WTC11 (cell line): ENCODE measurements around the gene TMEM200A. TPM values are rescaled to one million over a fixed set of nuclear protein-coding genes. Genes with fewer than 3 reads are reported as not detected.

Source experiments
- ATF1 ChIP-seq: sonication (generic); formaldehyde crosslinking; IDR thresholded peaks from 2 replicates; pipeline ENCODE4 v1.8.1; 2023; ENCODE audit warnings: mild to moderate bottlenecking, moderate library complexity, missing genetic modification reagents
- EMX1 ChIP-seq: fragments of 250-450 bp; sonication (Bioruptor Pico); IDR thresholded peaks from 2 replicates; pipeline ENCODE4 v1.8.0; 2021; ENCODE audit warnings: mild to moderate bottlenecking
- ETV6 ChIP-seq: sonication (generic); formaldehyde crosslinking; IDR thresholded peaks from 2 replicates; pipeline ENCODE4 v1.8.1; 2022; ENCODE audit warnings: mild to moderate bottlenecking, missing genetic modification reagents
- FOXP1 ChIP-seq: sonication (generic); formaldehyde crosslinking; IDR thresholded peaks from 2 replicates; pipeline ENCODE4 v1.8.0; 2022; ENCODE audit warnings: missing genetic modification reagents, mild to moderate bottlenecking, moderate library complexity, borderline replicate concordance
- GRHL2 ChIP-seq: fragments of 250-450 bp; sonication (Bioruptor Pico); IDR thresholded peaks from 2 replicates; pipeline ENCODE4 v1.8.0; 2022; ENCODE audit warnings: mild to moderate bottlenecking, moderate library complexity; ENCODE audit not compliant: insufficient replicate concordance, severe bottlenecking
- GTF2I ChIP-seq: fragments of 250-450 bp; sonication (Bioruptor Pico); conservative IDR thresholded peaks from 2 replicates; pipeline ENCODE4 v1.4.0; 2021; ENCODE audit warnings: mild to moderate bottlenecking
- HMGA2 ChIP-seq: fragments of 250-450 bp; sonication (Bioruptor Pico); IDR thresholded peaks from 2 replicates; pipeline ENCODE4 v1.4.0; 2021; ENCODE audit warnings: mild to moderate bottlenecking, moderate library complexity
- NR1H2 ChIP-seq: sonication (generic); formaldehyde crosslinking; IDR thresholded peaks from 2 replicates; pipeline ENCODE4 v1.9.0; 2021; ENCODE audit warnings: mild to moderate bottlenecking, moderate library complexity, missing genetic modification reagents
- NR2C2 ChIP-seq: sonication (generic); formaldehyde crosslinking; IDR thresholded peaks from 2 replicates; pipeline ENCODE4 v1.8.0; 2022; ENCODE audit warnings: mild to moderate bottlenecking, missing genetic modification reagents
- OVOL2 ChIP-seq: fragments of 250-450 bp; sonication (Bioruptor Pico); IDR thresholded peaks from 2 replicates; pipeline ENCODE4 v1.9.0; 2021; ENCODE audit warnings: mild to moderate bottlenecking, borderline replicate concordance
- SOX15 ChIP-seq: fragments of 250-450 bp; sonication (Bioruptor Pico); IDR thresholded peaks from 2 replicates; pipeline ENCODE4 v1.9.0; 2021; ENCODE audit warnings: mild to moderate bottlenecking
- SP1 ChIP-seq: sonication (generic); formaldehyde crosslinking; conservative IDR thresholded peaks from 2 replicates; pipeline ENCODE4 v1.8.1; 2022; ENCODE audit warnings: missing genetic modification reagents
- TCF7 ChIP-seq: sonication (generic); formaldehyde crosslinking; IDR thresholded peaks from 2 replicates; pipeline ENCODE4 v1.8.0; 2022; ENCODE audit warnings: mild to moderate bottlenecking, low read depth, missing genetic modification reagents, moderate library complexity
- TEAD1 ChIP-seq: sonication (generic); formaldehyde crosslinking; IDR thresholded peaks from 2 replicates; pipeline ENCODE4 v1.8.0; 2022; ENCODE audit warnings: mild to moderate bottlenecking, missing genetic modification reagents
- TEAD4 ChIP-seq: sonication (generic); formaldehyde crosslinking; IDR thresholded peaks from 2 replicates; pipeline ENCODE4 v1.8.0; 2022; ENCODE audit warnings: mild to moderate bottlenecking, missing genetic modification reagents
- ZNF232 ChIP-seq: sonication (generic); formaldehyde crosslinking; IDR thresholded peaks from 2 replicates; pipeline ENCODE4 v1.8.0; 2022; ENCODE audit warnings: mild to moderate bottlenecking, missing genetic modification reagents
- total RNA-seq: library from RNA; stranded (reverse); gene quantifications from 3 replicates; pipeline ENCODE4 v1.2.3, GENCODE V29; 2021
- TF ChIP-seq, protein P1 (sequence below): sonication (generic); formaldehyde crosslinking; IDR thresholded peaks from 2 replicates; pipeline ENCODE4 v1.8.1; 2022; ENCODE audit warnings: low read depth, missing genetic modification reagents, borderline replicate concordance
- TF ChIP-seq, protein P2 (sequence below): sonication (generic); formaldehyde crosslinking; IDR thresholded peaks from 2 replicates; pipeline ENCODE4 v1.8.0; 2023; ENCODE audit warnings: missing genetic modification reagents, mild to moderate bottlenecking, borderline replicate concordance
- TF ChIP-seq, protein P3 (sequence below): sonication (generic); formaldehyde crosslinking; IDR thresholded peaks from 2 replicates; pipeline ENCODE4 v1.8.1; 2023; ENCODE audit warnings: mild to moderate bottlenecking, moderate library complexity, missing genetic modification reagents
- TF ChIP-seq, protein P4 (sequence below): sonication (generic); formaldehyde crosslinking; IDR thresholded peaks from 2 replicates; pipeline ENCODE4 v1.8.1; 2022; ENCODE audit warnings: mild to moderate bottlenecking, moderate library complexity, missing genetic modification reagents
- TF ChIP-seq, protein P5 (sequence below): sonication (generic); formaldehyde crosslinking; IDR thresholded peaks from 2 replicates; pipeline ENCODE4 v1.8.0; 2022; ENCODE audit warnings: missing genetic modification reagents
- TF ChIP-seq, protein P6 (sequence below): fragments of 250-450 bp; sonication (Bioruptor Pico); IDR thresholded peaks from 2 replicates; pipeline ENCODE4 v1.9.0; 2021; ENCODE audit warnings: mild to moderate bottlenecking, borderline replicate concordance

The TMEM200A gene
- total RNA-seq, 1 experiment from 2014 or later, result 11.0 TPM

DNA sequence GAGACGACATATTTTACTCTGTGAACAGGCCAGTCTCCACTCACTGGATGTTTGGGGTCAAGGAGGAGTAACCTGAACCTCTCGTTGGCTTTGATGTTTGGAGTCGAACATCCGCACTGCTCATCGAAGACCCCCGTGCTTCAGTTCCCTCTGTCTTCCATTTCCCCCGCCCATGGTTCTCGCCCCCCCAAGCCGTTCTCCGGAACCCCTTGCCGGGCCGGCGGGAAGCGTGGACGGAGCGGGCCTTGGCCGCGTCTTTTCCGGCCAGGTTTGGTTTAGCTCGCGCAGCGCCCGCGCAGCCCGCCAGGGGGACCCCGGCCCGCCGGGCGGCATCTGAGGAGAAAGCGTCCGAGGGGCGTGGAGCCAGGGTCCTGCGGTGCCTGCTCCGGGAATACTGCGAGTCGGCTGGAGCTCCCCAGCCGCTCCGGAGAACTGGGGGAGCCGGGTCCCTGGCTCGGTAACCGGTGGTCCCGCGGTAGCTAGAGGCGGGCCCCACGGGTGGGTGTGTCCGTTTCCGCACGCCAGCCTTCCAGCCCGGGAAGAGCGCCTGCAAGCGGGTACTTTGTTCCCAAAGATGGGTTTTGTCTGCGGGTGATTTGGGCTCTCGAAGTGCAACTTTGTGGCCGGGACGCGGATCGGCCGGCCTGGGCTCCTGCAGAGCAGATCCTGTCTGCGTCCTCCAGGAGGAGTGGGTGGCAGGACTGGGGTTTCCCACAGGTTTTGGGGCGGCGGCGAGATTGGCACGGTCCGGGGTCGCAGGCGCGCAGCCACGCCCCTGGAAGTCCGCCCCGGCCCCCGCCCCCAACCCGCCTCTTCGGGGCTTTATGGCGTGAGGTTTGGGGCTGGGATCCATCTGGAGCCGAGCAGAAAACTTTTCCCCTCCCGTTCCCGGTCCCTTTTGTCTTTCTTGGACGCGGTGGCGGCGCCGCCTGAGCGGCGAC lies at the start of gene TMEM200A (continued):
- TF ChIP-seq, protein P1, sequence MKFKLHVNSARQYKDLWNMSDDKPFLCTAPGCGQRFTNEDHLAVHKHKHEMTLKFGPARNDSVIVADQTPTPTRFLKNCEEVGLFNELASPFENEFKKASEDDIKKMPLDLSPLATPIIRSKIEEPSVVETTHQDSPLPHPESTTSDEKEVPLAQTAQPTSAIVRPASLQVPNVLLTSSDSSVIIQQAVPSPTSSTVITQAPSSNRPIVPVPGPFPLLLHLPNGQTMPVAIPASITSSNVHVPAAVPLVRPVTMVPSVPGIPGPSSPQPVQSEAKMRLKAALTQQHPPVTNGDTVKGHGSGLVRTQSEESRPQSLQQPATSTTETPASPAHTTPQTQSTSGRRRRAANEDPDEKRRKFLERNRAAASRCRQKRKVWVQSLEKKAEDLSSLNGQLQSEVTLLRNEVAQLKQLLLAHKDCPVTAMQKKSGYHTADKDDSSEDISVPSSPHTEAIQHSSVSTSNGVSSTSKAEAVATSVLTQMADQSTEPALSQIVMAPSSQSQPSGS, result no peak
- TF ChIP-seq EMX1 (CRISPR knock-in tag) (no peak), GRHL2 (CRISPR knock-in tag) (no peak), FOXP1 (CRISPR knock-in tag) (no peak), OVOL2 (CRISPR knock-in tag) (no peak), TEAD1 (no peak), TEAD4 (CRISPR knock-in tag) (no peak), ETV6 (CRISPR knock-in tag) (peak; percentile 62; the same call in 1 of the 2 replicates), NR2C2 (CRISPR knock-in tag) (no peak), TCF7 (no peak), ZNF232 (peak; percentile 43; the same call in 1 of the 2 replicates), ATF1 (no peak), GTF2I (no peak), NR1H2 (no peak), SOX15 (CRISPR knock-in tag) (no peak), HMGA2 (CRISPR knock-in tag) (no peak), SP1 (no peak; the same call in 1 of the 2 replicates)
- TF ChIP-seq, protein P2, sequence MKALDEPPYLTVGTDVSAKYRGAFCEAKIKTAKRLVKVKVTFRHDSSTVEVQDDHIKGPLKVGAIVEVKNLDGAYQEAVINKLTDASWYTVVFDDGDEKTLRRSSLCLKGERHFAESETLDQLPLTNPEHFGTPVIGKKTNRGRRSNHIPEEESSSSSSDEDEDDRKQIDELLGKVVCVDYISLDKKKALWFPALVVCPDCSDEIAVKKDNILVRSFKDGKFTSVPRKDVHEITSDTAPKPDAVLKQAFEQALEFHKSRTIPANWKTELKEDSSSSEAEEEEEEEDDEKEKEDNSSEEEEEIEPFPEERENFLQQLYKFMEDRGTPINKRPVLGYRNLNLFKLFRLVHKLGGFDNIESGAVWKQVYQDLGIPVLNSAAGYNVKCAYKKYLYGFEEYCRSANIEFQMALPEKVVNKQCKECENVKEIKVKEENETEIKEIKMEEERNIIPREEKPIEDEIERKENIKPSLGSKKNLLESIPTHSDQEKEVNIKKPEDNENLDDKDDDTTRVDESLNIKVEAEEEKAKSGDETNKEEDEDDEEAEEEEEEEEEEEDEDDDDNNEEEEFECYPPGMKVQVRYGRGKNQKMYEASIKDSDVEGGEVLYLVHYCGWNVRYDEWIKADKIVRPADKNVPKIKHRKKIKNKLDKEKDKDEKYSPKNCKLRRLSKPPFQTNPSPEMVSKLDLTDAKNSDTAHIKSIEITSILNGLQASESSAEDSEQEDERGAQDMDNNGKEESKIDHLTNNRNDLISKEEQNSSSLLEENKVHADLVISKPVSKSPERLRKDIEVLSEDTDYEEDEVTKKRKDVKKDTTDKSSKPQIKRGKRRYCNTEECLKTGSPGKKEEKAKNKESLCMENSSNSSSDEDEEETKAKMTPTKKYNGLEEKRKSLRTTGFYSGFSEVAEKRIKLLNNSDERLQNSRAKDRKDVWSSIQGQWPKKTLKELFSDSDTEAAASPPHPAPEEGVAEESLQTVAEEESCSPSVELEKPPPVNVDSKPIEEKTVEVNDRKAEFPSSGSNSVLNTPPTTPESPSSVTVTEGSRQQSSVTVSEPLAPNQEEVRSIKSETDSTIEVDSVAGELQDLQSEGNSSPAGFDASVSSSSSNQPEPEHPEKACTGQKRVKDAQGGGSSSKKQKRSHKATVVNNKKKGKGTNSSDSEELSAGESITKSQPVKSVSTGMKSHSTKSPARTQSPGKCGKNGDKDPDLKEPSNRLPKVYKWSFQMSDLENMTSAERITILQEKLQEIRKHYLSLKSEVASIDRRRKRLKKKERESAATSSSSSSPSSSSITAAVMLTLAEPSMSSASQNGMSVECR, result 0 out of 2 replicates have a peak, but pooled peaks have one; percentile 47
- TF ChIP-seq, protein P3, sequence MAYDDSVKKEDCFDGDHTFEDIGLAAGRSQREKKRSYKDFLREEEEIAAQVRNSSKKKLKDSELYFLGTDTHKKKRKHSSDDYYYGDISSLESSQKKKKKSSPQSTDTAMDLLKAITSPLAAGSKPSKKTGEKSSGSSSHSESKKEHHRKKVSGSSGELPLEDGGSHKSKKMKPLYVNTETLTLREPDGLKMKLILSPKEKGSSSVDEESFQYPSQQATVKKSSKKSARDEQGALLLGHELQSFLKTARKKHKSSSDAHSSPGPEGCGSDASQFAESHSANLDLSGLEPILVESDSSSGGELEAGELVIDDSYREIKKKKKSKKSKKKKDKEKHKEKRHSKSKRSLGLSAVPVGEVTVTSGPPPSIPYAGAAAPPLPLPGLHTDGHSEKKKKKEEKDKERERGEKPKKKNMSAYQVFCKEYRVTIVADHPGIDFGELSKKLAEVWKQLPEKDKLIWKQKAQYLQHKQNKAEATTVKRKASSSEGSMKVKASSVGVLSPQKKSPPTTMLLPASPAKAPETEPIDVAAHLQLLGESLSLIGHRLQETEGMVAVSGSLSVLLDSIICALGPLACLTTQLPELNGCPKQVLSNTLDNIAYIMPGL (CRISPR knock-in tag), result peak; percentile 95
- TF ChIP-seq, protein P4, sequence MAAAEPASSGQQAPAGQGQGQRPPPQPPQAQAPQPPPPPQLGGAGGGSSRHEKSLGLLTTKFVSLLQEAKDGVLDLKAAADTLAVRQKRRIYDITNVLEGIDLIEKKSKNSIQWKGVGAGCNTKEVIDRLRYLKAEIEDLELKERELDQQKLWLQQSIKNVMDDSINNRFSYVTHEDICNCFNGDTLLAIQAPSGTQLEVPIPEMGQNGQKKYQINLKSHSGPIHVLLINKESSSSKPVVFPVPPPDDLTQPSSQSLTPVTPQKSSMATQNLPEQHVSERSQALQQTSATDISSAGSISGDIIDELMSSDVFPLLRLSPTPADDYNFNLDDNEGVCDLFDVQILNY (CRISPR knock-in tag), result peak; percentile 81
- TF ChIP-seq, protein P5, sequence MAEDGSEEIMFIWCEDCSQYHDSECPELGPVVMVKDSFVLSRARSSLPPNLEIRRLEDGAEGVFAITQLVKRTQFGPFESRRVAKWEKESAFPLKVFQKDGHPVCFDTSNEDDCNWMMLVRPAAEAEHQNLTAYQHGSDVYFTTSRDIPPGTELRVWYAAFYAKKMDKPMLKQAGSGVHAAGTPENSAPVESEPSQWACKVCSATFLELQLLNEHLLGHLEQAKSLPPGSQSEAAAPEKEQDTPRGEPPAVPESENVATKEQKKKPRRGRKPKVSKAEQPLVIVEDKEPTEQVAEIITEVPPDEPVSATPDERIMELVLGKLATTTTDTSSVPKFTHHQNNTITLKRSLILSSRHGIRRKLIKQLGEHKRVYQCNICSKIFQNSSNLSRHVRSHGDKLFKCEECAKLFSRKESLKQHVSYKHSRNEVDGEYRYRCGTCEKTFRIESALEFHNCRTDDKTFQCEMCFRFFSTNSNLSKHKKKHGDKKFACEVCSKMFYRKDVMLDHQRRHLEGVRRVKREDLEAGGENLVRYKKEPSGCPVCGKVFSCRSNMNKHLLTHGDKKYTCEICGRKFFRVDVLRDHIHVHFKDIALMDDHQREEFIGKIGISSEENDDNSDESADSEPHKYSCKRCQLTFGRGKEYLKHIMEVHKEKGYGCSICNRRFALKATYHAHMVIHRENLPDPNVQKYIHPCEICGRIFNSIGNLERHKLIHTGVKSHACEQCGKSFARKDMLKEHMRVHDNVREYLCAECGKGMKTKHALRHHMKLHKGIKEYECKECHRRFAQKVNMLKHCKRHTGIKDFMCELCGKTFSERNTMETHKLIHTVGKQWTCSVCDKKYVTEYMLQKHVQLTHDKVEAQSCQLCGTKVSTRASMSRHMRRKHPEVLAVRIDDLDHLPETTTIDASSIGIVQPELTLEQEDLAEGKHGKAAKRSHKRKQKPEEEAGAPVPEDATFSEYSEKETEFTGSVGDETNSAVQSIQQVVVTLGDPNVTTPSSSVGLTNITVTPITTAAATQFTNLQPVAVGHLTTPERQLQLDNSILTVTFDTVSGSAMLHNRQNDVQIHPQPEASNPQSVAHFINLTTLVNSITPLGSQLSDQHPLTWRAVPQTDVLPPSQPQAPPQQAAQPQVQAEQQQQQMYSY (CRISPR knock-in tag), result no peak
- TF ChIP-seq, protein P6, sequence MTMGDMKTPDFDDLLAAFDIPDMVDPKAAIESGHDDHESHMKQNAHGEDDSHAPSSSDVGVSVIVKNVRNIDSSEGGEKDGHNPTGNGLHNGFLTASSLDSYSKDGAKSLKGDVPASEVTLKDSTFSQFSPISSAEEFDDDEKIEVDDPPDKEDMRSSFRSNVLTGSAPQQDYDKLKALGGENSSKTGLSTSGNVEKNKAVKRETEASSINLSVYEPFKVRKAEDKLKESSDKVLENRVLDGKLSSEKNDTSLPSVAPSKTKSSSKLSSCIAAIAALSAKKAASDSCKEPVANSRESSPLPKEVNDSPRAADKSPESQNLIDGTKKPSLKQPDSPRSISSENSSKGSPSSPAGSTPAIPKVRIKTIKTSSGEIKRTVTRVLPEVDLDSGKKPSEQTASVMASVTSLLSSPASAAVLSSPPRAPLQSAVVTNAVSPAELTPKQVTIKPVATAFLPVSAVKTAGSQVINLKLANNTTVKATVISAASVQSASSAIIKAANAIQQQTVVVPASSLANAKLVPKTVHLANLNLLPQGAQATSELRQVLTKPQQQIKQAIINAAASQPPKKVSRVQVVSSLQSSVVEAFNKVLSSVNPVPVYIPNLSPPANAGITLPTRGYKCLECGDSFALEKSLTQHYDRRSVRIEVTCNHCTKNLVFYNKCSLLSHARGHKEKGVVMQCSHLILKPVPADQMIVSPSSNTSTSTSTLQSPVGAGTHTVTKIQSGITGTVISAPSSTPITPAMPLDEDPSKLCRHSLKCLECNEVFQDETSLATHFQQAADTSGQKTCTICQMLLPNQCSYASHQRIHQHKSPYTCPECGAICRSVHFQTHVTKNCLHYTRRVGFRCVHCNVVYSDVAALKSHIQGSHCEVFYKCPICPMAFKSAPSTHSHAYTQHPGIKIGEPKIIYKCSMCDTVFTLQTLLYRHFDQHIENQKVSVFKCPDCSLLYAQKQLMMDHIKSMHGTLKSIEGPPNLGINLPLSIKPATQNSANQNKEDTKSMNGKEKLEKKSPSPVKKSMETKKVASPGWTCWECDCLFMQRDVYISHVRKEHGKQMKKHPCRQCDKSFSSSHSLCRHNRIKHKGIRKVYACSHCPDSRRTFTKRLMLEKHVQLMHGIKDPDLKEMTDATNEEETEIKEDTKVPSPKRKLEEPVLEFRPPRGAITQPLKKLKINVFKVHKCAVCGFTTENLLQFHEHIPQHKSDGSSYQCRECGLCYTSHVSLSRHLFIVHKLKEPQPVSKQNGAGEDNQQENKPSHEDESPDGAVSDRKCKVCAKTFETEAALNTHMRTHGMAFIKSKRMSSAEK, result no peak
